T-cell (primary cell): Measurements from ENCODE around the gene IL10RB. TPM values are rescaled to one million over a fixed set of nuclear protein-coding genes. Genes with fewer than 3 reads are reported as not detected.

Source experiments
- ATAC-seq, 4 experiments: fragments of 200-7000 bp in 3 of 4; fragments of 150-1000 bp in 1 of 4; cut with Tn5 transposase; replicated peaks in 1 of 4; 1 replicate in 3 of 4; 2 replicates in 1 of 4; pipeline ENCODE4 v1.10.0; 2021; ENCODE audit warnings: moderate library complexity in 3 of 4, mild to moderate bottlenecking in 2 of 4, moderate number of reproducible peaks in 1 of 4
- CTCF ChIA-PET, 2 donors: fragments of 300-600 bp; sonication (Branson Sonifier 250); formaldehyde crosslinking; loops; one replicate each; lab custom pipeline; 2022; ENCODE audit warnings: antibody characterized with exemption in 2 of 2; lab: Charles Lee
- POLR2A ChIA-PET, 2 donors: fragments of 300-600 bp; sonication (Branson Sonifier 250); formaldehyde crosslinking; loops; one replicate each; lab custom pipeline; 2022; ENCODE audit warnings: antibody characterized with exemption in 2 of 2; lab: Charles Lee
- DNase-seq, 35 experiments: peaks; one replicate each; pipeline versions ENCODE4 v3.0.0 to v3.0.0-alpha.2; 2013 to 2023
- H3K27ac ChIP-seq: one replicate; pipeline ENCODE4 v1.5.1; 2013; ENCODE audit warnings: low read length
- H3K27me3 ChIP-seq, 2 experiments: replicated peaks in 1 of 2; 1 replicate in 1 of 2; 2 replicates in 1 of 2; pipeline versions ENCODE4 v1.6.1 to v1.7.0; 2013; ENCODE audit warnings: low read length in 1 of 2, mixed read lengths in 1 of 2; ENCODE audit not compliant: control insufficient read depth in 2 of 2, insufficient read depth in 2 of 2; ENCODE audit errors: extremely low read depth in 1 of 2
- H3K36me3 ChIP-seq, 2 donors: 1 replicate in 1 of 2; 2 replicates in 1 of 2; pipeline versions ENCODE4 v1.6.1 to v1.7.0; 2013; ENCODE audit warnings: low read length in 1 of 2; ENCODE audit not compliant: control insufficient read depth in 2 of 2, insufficient read depth in 1 of 2; ENCODE audit errors: extremely low read depth in 1 of 2
- H3K4me1 ChIP-seq, 2 experiments: 1 replicate in 1 of 2; 2 replicates in 1 of 2; pipeline versions ENCODE4 v1.6.1 to v1.7.0; 2013; ENCODE audit warnings: low read length in 2 of 2, mixed read lengths in 1 of 2; ENCODE audit not compliant: insufficient read depth in 2 of 2, control insufficient read depth in 1 of 2; ENCODE audit errors: extremely low read depth in 1 of 2
- H3K4me3 ChIP-seq, 2 donors: 1 replicate in 1 of 2; 2 replicates in 1 of 2; pipeline versions ENCODE4 v1.5.1 to v1.7.0; 2013; ENCODE audit warnings: mild to moderate bottlenecking in 2 of 2, low read length in 1 of 2, moderate library complexity in 1 of 2; ENCODE audit not compliant: control insufficient read depth in 1 of 2; ENCODE audit errors: extremely low read depth in 1 of 2
- H3K9me3 ChIP-seq: 2 replicates; pipeline ENCODE4 v1.7.0; 2013
- H3K27ac Mint-ChIP-seq, 2 donors: one replicate each; pipeline ENCODE4 v1.8.0; 2020 to 2021; ENCODE audit warnings: mild to moderate bottlenecking in 2 of 2, mixed read lengths in 2 of 2
- H3K27me3 Mint-ChIP-seq, 2 donors: one replicate each; pipeline ENCODE4 v1.8.0; 2021 to 2022; ENCODE audit warnings: mixed read lengths in 2 of 2
- H3K36me3 Mint-ChIP-seq: one replicate; pipeline ENCODE4 v1.8.0; 2021; ENCODE audit warnings: mixed read lengths
- H3K4me1 Mint-ChIP-seq, 3 donors: one replicate each; pipeline ENCODE4 v1.8.0; 2020 to 2022; ENCODE audit warnings: mixed read lengths in 3 of 3, mild to moderate bottlenecking in 1 of 3
- H3K4me3 Mint-ChIP-seq, 3 donors: one replicate each; pipeline ENCODE4 v1.8.0; 2020 to 2022; ENCODE audit warnings: mild to moderate bottlenecking in 3 of 3, mixed read lengths in 3 of 3, moderate library complexity in 3 of 3
- H3K9me3 Mint-ChIP-seq, 3 donors: one replicate each; pipeline ENCODE4 v1.8.0; 2020 to 2022; ENCODE audit warnings: mixed read lengths in 3 of 3
- WGBS: methylation state at CpG from one replicate; pipeline ENCODE4 v1.1.5; 2013; ENCODE audit warnings: missing lambda C conversion rate; ENCODE audit not compliant: insufficient coverage; 5-methylcytosine and 5-hydroxymethylcytosine counted together
- total RNA-seq, 35 experiments: library from RNA in 6 of 35; stranded (reverse) in 6 of 35; fragments of 120-200 nt in 1 of 35; gene quantifications; one replicate each; pipeline versions ENCODE4 v1.2.1 to v1.2.4 and lab custom pipeline; 2013 to 2026

The IL10RB gene
- total RNA-seq, 5 donors from 2014 or later (not counting 1 experiment from before 2014, with no cell fraction given): 19.5 to 29.6 (median 25.6) TPM

DNA sequence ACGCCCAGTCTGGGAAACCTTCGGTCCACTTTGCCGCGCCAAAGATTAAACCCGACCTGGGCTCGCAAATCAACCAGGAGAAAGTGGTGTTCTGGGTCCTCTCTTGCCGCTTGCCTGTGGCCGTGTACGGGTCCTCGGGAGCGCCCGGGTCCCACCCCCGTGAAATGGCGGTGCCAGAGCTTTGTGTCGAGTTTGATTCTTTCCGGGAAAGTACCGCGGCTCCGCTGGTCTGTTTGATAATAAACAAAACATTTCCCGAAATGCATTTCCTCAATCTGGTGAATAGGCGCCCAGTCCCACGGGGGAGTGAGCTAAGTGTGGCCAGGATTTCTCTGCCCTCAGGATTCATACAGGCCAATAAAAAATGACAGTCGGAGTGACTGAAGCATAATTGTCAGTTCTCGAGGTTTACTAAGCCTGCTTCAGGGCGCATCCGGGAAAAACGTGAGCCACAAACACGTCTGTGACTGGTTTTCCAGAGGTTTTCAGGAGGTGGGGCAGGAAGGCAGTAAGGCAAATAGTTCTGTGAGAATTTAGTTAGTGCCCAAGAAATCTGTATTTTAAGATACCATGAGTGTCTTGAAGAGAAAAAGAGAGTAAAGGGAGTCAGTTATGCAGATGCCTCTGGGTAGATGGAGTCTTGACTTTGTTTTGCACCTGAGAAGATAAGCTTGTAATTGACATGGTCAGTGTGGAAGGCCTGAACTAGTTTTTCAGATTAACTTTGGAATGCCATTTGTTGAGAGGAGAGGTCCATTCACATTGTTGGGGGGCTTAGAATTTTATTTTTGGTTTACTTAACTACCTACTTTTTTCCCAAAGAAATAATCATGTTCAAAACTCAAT, 59.3 kb downstream of the IL10RB start:
- Mint-ChIP-seq H3K27me3 (no peaks in the 10 kb centered on the region), H3K4me3 (no peak overlapping the region), H3K36me3 (peaks cover 6% of the 10 kb centered on the region), H3K9me3 (no peaks in the 10 kb centered on the region), H3K27ac (no peak overlapping the region), H3K4me1 (peaks cover 38 to 41% (median 39%) of the 10 kb centered on the region in 3 donors)
- CTCF ChIA-PET: interaction anchor here (0.6 to 2.1 kb wide), 10 partner anchors 26 to 280 kb away, joined by 3 to 61 read pairs (median 6); partner anchors contain the start of gene DONSON (in 1 of the 2)
- H3K27ac ChIP-seq: peak overlapping the region; percentile 92
- peak overlapping the region; percentile 67 to 97 for H3K4me3 ChIP-seq
- WGBS: under 1% methylated on average over 28 of the region's 28 CpGs
- no peaks in the 10 kb centered on the region for H3K27me3 ChIP-seq
- POLR2A ChIA-PET: interaction anchor here (0.6 to 2.1 kb wide), 12 partner anchors 12 to 488 kb away, joined by 3 to 42 read pairs (median 4); partner anchors contain the start of gene IL10RB (in 1 of the 2)
- peak in 34 of 35 experiments; percentile 45 to 86 (median 70) for DNase-seq
- H3K36me3 ChIP-seq: peaks cover 0 to 2% of the 10 kb centered on the region in 2 donors
- ATAC-seq: peak; percentile 57 to 63 (median 60)
- H3K9me3 ChIP-seq: no peaks in the 10 kb centered on the region
- peaks cover 19 to 23% of the 10 kb centered on the region in 2 experiments for H3K4me1 ChIP-seq

DNA sequence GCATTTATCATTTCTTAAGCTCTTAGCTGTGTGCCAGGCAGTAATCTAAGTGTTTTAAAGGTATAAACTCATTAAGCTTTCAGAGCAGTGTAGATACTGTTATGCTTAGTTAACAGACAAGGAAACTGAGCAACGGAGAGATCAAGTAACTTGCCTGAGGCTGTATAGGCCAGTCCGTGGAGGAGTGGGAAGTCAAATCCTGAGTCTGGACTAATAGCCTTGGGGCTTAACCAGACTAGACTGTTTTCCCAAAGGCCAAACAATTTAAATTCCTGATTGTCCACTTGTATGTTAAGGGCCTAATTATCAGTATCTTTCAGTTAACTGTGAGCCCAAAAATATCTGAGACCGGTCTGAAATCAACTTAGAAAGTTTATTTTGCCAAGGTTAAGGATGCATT, 61.2 kb downstream of the IL10RB start:
- Histone ChIP-seq H3K27ac (no peak overlapping the region), H3K9me3 (no peaks in the 10 kb centered on the region), H3K36me3 (peaks cover 0 to 14% of the 10 kb centered on the region in 2 donors), H3K4me1 (peaks cover 35 to 40% of the 10 kb centered on the region in 2 experiments), H3K4me3 (no peak overlapping the region), H3K27me3 (no peaks in the 10 kb centered on the region)
- 89% methylated on average over 3 of the region's 3 CpGs for WGBS
- DNase-seq (no peak), ATAC-seq (no peak)
- H3K27me3 Mint-ChIP-seq: no peaks in the 10 kb centered on the region
- H3K27ac Mint-ChIP-seq: peak overlapping the region in 1 of 2 donors; percentile 11
- peaks cover 0 to 2% (median 0%) of the 10 kb centered on the region in 3 donors for H3K9me3 Mint-ChIP-seq
- peak overlapping the region in 2 of 3 donors; percentile 25 to 50 for H3K4me3 Mint-ChIP-seq
- peaks cover 55 to 59% (median 58%) of the 10 kb centered on the region in 3 donors for H3K4me1 Mint-ChIP-seq
- H3K36me3 Mint-ChIP-seq: peaks cover 10% of the 10 kb centered on the region
- CTCF ChIA-PET: interaction anchor here in 1 of 2 donors (1.5 to 1.9 kb wide), 3 partner anchors 19 to 278 kb away, joined by 4 to 5 read pairs (median 5); no protein-coding TSS in a partner anchor
- POLR2A ChIA-PET: no interaction called here

DNA sequence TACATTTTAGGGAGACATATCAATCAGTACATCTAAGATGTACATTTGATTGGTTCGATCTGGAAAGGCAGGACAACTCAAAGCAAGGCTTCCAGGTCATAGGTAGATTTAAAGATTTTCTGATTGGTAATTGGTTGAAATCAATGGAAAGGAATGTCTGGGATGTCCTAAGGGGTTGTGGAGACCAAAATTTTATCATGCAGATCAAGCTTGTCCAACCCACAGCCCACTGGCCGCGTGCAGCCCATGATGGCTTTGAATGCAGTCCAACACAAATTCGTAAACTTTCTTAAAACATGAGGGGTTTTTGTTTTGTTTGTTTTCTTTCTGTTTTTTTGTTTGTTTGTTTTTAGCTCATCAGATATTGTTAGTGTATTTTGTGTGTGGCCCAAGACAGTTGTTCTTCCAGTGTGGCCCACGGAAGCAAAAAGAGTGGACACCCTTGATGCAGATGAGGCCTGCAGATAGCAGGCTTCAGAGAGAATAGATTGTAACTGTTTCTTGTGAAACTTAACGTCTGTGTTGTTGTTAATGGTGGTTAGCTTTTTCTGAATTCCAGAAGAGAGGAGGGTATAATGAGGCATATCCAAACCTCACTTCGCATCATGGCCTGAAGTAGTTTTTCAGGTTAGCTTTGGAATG, 61.7 kb downstream of the IL10RB start:
- H3K9me3 ChIP-seq: no peaks in the 10 kb centered on the region
- H3K4me1 ChIP-seq: peaks cover 35 to 40% of the 10 kb centered on the region in 2 experiments
- WGBS: 90% methylated on average over 3 of the region's 7 CpGs
- H3K36me3 Mint-ChIP-seq: peaks cover 15% of the 10 kb centered on the region
- ChIA-PET CTCF (interaction anchor here in 1 of 2 donors (0.6 to 2.5 kb wide), 5 partner anchors 19 to 278 kb away, joined by 3 to 5 read pairs (median 5); no protein-coding TSS in a partner anchor), POLR2A (no interaction called here)
- H3K4me1 Mint-ChIP-seq: peaks cover 61 to 65% (median 63%) of the 10 kb centered on the region in 3 donors
- peaks cover 0 to 14% of the 10 kb centered on the region in 2 donors for H3K36me3 ChIP-seq
- DNase-seq (no peak), ATAC-seq (no peak)
- H3K27me3 ChIP-seq: no peaks in the 10 kb centered on the region
- H3K4me3 ChIP-seq: no peak overlapping the region
- H3K9me3 Mint-ChIP-seq: peaks cover under 1 to 8% (median 2%) of the 10 kb centered on the region in 3 donors
- peak overlapping the region in 2 of 3 donors; percentile 25 to 50 for H3K4me3 Mint-ChIP-seq
- H3K27ac Mint-ChIP-seq: no peak overlapping the region
- no peak overlapping the region for H3K27ac ChIP-seq
- H3K27me3 Mint-ChIP-seq: no peaks in the 10 kb centered on the region

DNA sequence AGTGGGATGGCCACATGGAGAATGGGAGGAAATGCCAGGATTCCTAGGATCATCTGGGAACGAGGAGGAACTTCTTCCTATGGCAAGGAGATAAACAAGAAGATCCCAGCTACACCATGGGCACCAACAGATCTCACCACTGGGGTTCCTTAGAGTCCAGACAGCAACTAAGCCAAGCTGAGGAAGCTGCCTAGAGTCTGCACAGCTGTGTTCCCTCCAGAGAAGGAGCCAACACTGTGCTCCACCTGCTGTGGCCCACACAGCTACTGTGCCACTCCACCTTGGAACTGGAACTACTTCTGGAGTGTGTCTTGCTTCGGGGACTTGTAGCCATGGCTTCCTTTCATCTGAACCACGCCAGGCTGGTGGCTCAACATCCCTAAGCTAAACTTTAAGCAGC, 64.6 kb downstream of the IL10RB start:
- Histone ChIP-seq H3K27me3 (no peaks in the 10 kb centered on the region), H3K27ac (peak overlapping the region; percentile 7), H3K4me3 (no peak overlapping the region), H3K4me1 (peaks cover 35 to 39% of the 10 kb centered on the region in 2 experiments), H3K36me3 (peaks cover 0 to 14% of the 10 kb centered on the region in 2 donors), H3K9me3 (no peaks in the 10 kb centered on the region)
- peaks cover 5 to 17% (median 6%) of the 10 kb centered on the region in 3 donors for H3K9me3 Mint-ChIP-seq
- ATAC-seq (peak in 2 of 4 experiments; percentile 8 to 46), DNase-seq (no peak)
- POLR2A ChIA-PET: interaction anchor here in 1 of 2 donors (0.6 kb wide), 1 partner anchor 100 kb away, joined by 3 read pairs; no protein-coding TSS in a partner anchor
- peaks cover 72 to 81% (median 75%) of the 10 kb centered on the region in 3 donors for H3K4me1 Mint-ChIP-seq
- peak overlapping the region; percentile 50 to 53 for H3K27ac Mint-ChIP-seq
- peaks cover 25% of the 10 kb centered on the region for H3K36me3 Mint-ChIP-seq
- CTCF ChIA-PET: interaction anchor here in 1 of 2 donors (1.4 to 2.5 kb wide), 3 partner anchors 15 to 134 kb away, joined by 6 to 9 read pairs (median 6); no protein-coding TSS in a partner anchor
- H3K27me3 Mint-ChIP-seq: no peaks in the 10 kb centered on the region
- no peak overlapping the region for H3K4me3 Mint-ChIP-seq
- 94% methylated on average over 2 of the region's 3 CpGs for WGBS

DNA sequence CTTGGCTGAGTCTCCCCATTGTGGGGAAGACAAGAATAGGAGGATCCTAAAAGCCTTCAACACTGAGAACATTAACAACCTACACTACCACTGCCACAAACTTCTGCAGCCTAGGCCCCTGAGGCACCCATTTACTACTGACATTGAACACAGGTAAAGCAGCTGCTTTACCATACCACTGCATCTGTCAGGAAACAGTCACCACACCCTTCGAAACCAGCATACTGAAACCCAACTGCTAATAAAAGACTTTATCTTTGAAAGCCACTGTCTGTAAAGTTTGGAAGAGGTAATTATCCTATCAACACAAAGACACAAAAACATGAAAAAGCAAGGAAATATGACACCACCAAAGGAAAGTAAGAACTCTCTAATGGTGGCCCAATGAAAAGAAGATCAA, 66.0 kb downstream of the IL10RB start:
- Mint-ChIP-seq H3K36me3 (peaks cover 28% of the 10 kb centered on the region), H3K27ac (peak overlapping the region; percentile 66 to 77), H3K9me3 (peaks cover 5 to 17% (median 6%) of the 10 kb centered on the region in 3 donors), H3K27me3 (no peaks in the 10 kb centered on the region), H3K4me1 (peaks cover 63 to 72% (median 66%) of the 10 kb centered on the region in 3 donors), H3K4me3 (peak overlapping the region in 1 of 3 donors; percentile 38)
- WGBS: no CpG with 5 or more reads among the region's 1 CpG
- H3K4me1 ChIP-seq: peaks cover 25 to 29% of the 10 kb centered on the region in 2 experiments
- peak overlapping the region; percentile 14 for H3K27ac ChIP-seq
- no peaks in the 10 kb centered on the region for H3K9me3 ChIP-seq
- peaks cover 0 to 21% of the 10 kb centered on the region in 2 donors for H3K36me3 ChIP-seq
- POLR2A ChIA-PET: interaction anchor here in 1 of 2 donors (0.9 kb wide), 1 partner anchor 73 kb away, joined by 3 read pairs; no protein-coding TSS in a partner anchor
- no peaks in the 10 kb centered on the region for H3K27me3 ChIP-seq
- H3K4me3 ChIP-seq: no peak overlapping the region
- DNase-seq (peak in 1 of 35 experiments; percentile 19), ATAC-seq (peak; percentile 59 to 77 (median 66))
- CTCF ChIA-PET: interaction anchor here (0.5 to 2.5 kb wide), 4 partner anchors 13 to 135 kb away, joined by 3 to 9 read pairs (median 5); no protein-coding TSS in a partner anchor
